Measurements from ENCODE around the gene MTUS2.

DNA sequence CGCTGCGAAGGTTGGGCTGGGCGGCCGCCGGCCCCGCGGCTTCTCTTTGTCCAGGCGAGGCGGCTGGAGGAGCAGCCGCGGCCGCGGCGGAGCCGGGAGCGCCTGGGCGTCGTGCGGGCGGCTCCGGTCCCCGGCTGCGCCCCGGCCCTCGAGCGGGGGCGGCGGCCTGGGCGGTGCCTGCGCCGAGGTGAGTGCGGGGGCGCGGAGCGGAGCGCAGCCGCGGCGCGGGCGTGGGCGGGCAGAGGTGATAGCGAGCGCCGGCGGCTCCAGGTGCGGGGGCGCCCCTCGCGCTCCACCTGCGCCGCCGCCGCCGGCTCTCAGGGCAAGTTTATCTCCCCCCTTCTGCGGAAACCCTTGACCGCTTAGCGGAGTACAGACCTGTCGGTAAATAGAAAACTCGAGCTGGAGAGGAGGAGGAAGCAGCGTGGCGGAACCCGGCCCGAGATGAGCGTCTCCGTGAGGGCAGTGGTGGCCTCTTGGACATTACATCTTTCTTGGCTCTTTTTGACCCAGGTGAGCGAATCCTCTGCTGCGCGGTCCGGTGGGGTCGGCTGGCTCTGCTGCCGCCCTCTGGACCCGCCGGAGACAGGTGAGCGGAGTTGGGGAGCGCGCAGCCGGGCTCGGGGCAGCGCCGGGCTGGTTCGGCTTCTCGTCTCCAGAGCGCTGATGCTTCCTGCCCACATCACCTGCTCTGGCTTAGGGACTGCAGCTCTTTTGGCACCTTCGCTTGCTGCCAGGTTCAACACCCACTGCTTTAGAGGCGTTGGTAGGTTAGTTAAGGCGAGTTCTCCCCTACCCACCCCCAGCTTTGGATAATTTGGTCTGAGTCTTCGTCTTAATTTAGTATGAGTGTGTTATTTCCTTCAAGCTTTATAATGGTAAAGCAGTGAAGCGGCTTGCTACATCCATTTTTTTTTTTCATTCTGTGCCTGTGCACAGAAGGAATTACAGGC lies at the start of gene MTUS2:
- TF ChIP-seq CTCF (conservative IDR thresholded peaks at IDR 0.05 in 1 of 2, IDR thresholded peaks at IDR 0.05 in 1 of 2; ENCODE audit: extremely low read depth in 1 of 2, insufficient read depth in 1 of 2, low read depth in 1 of 2, low read length in 2 of 2) (no peak), EZH2 (IDR thresholded peaks at IDR 0.05; ENCODE audit: borderline replicate concordance, low read length) (no peak)

Measured in mammary epithelial cell (primary cell).